MG63 (cell line): ENCODE measurements around the gene TTC16. TPM values are rescaled to one million over a fixed set of nuclear protein-coding genes. Genes with fewer than 3 reads are reported as not detected.

Experiments used
- DNase-seq: peaks from one replicate; pipeline ENCODE4 v3.0.0-alpha.2; 2020
- H3K27me3 ChIP-seq: fragments of 250-450 bp; sonication (Bioruptor Pico); 2 replicates; pipeline ENCODE4 v1.5.1; 2020; ENCODE audit warnings: mild to moderate bottlenecking, moderate library complexity
- H3K36me3 ChIP-seq: fragments of 250-450 bp; sonication (Bioruptor Pico); 2 replicates; pipeline ENCODE4 v1.5.1; 2020; ENCODE audit warnings: mild to moderate bottlenecking, moderate library complexity
- H3K4me3 ChIP-seq: fragments of 250-450 bp; sonication (Bioruptor Pico); 2 replicates; pipeline ENCODE4 v1.5.1; 2020; ENCODE audit warnings: mild to moderate bottlenecking, moderate library complexity
- H3K9me3 ChIP-seq: fragments of 250-450 bp; sonication (Bioruptor Pico); 2 replicates; pipeline ENCODE4 v1.5.1; 2020; ENCODE audit warnings: mild to moderate bottlenecking, moderate library complexity
- total RNA-seq: library from RNA; depleted of rRNA; stranded (reverse); fragments of >200 nt; shearing (Covaris generic); gene quantifications from 2 replicates; pipeline ENCODE4 v1.2.3, GENCODE V29; 2014; ENCODE audit warnings: low replicate concordance

The TTC16 gene
- total RNA-seq, 1 experiment from 2014 or later, result not detected

- Histone ChIP-seq H3K9me3 (no peaks in the 10 kb centered on the region), H3K4me3 (no peak overlapping the region), H3K27me3 (no peaks in the 10 kb centered on the region), H3K36me3 (no peaks in the 10 kb centered on the region)
- no peak for DNase-seq
Observed at GRCh38 chr9:127729522-127730256, 13.8 kb downstream of the TTC16 start.

- no peaks in the 10 kb centered on the region for H3K36me3 ChIP-seq
- H3K27me3 ChIP-seq, result no peaks in the 10 kb centered on the region
- no peak overlapping the region for H3K4me3 ChIP-seq
- DNase-seq, result no peak
- H3K9me3 ChIP-seq, result no peaks in the 10 kb centered on the region
Observed at GRCh38 chr9:127730262-127730661, 14.4 kb downstream of the TTC16 start.

DNA sequence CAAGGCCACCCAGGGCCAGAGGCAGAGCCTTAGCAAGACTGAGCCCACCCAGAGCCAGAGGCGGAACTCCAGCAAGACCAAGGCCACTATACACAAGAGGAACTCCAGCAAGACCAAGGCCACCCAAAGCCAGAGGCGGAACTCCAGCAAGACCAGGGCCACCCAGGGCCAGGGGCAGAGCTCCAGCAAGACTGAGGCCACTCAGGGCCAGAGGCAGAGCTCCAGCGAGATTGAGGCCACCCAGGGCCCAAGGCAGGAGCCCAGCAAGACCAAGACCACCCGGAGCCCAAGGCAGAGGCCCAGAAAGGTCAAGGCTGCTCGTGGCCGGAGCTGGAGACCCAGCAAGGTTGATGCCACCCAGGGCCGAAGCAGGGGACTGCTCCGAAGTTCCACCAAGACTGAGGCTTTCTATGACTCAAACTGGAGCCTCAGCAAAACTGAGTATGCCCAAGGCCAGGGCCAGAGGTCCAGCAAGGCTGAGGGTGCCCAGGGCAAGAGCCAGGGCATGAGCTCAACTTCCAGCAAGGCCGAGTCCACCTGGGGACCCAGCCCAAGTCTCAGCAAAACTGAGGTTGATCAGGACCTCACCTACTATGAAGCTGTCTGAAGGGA lies 15.0 kb downstream of the TTC16 start:
- Histone ChIP-seq H3K4me3 (no peak overlapping the region), H3K36me3 (no peaks in the 10 kb centered on the region), H3K9me3 (no peaks in the 10 kb centered on the region), H3K27me3 (no peaks in the 10 kb centered on the region)
- no peak for DNase-seq

DNA sequence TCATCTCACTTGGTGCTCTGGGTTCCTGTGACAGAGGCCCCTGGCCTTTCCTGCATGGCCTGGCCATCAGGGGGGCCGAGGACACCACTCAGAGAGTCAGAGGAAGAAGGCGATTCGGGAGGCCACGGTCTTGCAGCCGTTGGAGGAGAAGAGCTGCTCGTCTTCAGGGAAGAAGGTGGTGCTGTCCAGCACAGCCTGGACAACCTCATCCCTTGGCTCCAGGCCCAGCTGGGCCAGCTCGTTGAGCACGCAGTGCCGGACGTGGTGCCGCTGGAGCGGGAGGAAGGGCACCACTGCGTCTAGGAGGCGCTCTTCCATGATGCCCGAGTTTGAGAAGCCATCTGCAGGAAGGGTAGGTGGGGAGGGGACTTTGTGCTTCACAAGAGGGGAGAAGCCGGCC lies 16.1 kb downstream of the TTC16 start:
- Histone ChIP-seq H3K4me3 (no peak overlapping the region), H3K9me3 (no peaks in the 10 kb centered on the region), H3K27me3 (no peaks in the 10 kb centered on the region), H3K36me3 (no peaks in the 10 kb centered on the region)
- no peak for DNase-seq

DNA sequence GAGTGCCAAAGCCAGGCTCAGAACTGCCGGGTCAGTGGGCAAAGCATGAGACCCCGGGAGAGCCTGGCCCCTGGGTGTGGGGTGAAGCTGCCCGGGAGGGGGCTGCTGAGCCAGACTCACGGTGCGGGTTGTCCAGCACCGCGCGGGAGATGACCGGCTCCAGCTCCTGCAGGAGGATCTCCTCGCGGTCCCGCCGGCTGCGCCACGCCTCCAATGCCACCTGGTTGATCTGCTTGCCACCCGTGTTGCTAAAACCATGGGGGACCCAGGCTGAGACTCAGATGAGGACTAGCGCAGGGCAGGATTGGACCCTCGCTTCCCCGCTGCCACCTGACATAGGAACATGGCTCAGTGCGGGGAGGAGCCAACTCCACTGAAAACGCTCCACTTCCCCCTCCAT lies 16.6 kb downstream of the TTC16 start:
- Histone ChIP-seq H3K27me3 (no peaks in the 10 kb centered on the region), H3K4me3 (no peak overlapping the region), H3K9me3 (no peaks in the 10 kb centered on the region), H3K36me3 (no peaks in the 10 kb centered on the region)
- no peak for DNase-seq

GRCh38 chr9:127733614-127734013 lies 17.7 kb downstream of the TTC16 start:
- H3K4me3 ChIP-seq, result no peak overlapping the region
- H3K36me3 ChIP-seq, result no peaks in the 10 kb centered on the region
- H3K9me3 ChIP-seq, result no peaks in the 10 kb centered on the region
- H3K27me3 ChIP-seq, result no peaks in the 10 kb centered on the region
- no peak for DNase-seq

DNA sequence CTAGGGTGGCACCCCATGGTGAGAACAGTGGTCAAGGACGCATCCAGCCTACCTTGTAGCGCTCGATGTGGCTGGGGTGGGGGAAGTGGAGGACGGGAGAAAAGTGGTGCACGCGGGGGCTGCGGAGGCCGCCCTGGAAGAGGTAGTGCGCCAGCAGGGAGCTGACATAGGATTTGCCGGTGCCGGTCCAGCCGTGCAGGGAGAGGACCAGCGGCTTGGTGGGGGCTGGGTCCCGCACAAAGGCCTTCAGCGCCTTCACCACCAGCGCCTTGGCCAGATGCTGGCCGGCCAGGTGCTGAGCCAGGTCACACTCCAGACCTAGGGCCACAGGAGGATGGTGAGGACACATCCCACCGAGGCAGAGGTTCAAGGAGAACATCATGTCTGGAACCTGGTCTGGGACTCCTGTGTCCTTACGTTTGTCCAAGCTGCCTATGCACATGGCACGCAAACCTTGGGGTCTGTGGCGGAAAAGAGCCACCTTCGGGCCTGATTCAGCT lies 18.4 kb downstream of the TTC16 start:
- H3K27me3 ChIP-seq, result no peaks in the 10 kb centered on the region
- H3K36me3 ChIP-seq, result no peaks in the 10 kb centered on the region
- no peaks in the 10 kb centered on the region for H3K9me3 ChIP-seq
- no peak for DNase-seq
- peak overlapping the region; percentile 68 for H3K4me3 ChIP-seq

DNA sequence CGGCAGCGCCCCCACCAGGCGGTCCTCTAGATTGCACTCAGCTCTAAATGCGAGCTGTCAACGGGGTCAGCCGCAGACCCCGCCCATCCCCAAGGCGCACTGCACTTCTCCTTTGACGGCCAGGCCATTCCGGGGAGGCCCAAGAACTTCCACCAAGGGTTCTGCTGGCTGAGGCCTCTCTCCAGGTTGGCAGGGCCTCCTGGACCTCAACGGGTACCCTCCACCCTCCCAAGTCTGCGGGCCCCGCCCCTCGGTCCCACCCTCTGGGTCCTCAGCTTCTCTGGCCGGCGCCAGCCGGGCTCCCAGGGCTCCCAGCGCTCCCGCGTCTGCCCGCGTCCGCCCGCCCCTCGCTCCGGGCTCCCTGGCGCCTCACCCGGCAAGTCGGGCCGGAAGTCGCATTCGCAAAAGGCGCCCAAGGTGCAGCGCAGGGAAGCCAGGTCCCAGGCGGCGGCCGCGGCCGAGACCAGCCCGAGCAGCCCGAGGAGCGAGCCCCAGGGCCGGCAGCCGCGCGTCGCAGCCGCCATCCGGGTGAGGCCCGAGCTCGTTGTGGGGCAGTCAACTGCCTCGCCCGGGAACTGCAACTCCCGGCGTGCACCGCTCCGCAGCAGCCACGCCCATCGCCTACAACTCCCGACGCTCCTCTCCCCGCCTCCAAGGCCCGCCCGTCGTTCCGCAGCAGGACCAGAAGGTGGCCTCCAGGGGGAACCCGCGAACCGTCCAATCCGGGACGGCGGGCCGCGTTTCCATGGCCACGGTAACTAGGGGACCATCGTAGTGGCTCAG lies 19.1 kb downstream of the TTC16 start, which contains the start of gene TOR2A:
Gene TOR2A, minus strand, starts transcription at position 548 of the 783 bp plus-strand sequence. Its CDS starts 24 bp downstream, at position 524.
- DNase-seq, result peak; percentile 95
- Histone ChIP-seq H3K36me3 (no peaks in the 10 kb centered on the region), H3K4me3 (peak within 1 kb of the TSS; percentile 68), H3K9me3 (no peaks in the 10 kb centered on the region), H3K27me3 (no peaks in the 10 kb centered on the region)

DNA sequence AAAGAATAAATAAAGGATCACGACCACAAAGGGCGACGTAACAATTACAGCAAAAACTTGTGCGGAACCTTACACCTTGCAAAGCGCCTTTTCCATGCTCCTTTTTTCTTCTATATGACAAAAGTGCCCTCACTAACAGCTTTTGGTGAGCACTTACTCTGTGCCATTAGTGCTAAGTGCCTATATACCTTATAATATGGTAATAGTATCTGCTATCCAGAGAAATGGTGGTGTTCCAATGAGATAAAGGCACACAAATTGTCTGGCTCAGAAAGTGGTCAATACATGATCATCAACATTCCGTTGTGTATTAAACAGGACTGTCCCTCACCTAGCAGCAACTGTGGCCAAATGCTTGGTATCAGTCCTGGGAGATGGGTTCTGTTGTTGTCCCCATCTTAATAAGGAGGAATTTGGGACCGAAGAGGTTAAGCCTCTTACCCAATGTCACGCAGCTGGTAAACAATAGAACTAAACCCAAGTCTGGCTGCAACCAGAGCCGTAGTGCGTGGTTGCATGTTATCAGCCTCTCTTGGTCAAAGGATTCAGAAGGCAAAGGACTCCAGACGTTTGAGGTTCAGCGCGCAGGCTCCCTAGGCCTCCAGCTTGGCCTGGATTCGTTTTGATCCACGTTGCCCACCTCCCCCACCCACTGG lies 19.8 kb downstream of the TTC16 start:
- peak overlapping the region; percentile 68 for H3K4me3 ChIP-seq
- no peak for DNase-seq
- H3K9me3 ChIP-seq, result no peaks in the 10 kb centered on the region
- no peaks in the 10 kb centered on the region for H3K36me3 ChIP-seq
- H3K27me3 ChIP-seq, result no peaks in the 10 kb centered on the region

DNA sequence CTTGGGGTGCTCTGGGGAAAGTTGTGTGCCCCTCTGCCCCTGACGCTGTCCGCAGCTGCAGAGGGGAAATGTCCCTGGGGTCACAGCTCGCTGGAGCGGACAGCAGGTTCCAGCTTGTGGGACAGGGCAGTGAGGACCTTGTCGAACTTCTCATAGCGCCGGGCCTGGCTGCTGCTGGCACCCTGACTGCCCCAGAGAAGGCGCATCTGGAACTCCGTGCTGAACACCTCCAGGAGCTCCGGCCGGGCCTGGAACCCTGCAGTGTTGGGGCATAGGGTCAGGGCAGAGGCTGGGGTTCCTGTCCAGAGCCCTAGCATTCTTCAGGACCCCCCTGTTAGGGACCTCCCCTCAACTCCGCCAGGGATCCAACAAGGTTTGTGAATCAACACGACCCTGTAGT lies 22.8 kb downstream of the TTC16 start:
- no peak for DNase-seq
- Histone ChIP-seq H3K9me3 (no peaks in the 10 kb centered on the region), H3K36me3 (no peaks in the 10 kb centered on the region), H3K27me3 (no peaks in the 10 kb centered on the region), H3K4me3 (no peak overlapping the region)

DNA sequence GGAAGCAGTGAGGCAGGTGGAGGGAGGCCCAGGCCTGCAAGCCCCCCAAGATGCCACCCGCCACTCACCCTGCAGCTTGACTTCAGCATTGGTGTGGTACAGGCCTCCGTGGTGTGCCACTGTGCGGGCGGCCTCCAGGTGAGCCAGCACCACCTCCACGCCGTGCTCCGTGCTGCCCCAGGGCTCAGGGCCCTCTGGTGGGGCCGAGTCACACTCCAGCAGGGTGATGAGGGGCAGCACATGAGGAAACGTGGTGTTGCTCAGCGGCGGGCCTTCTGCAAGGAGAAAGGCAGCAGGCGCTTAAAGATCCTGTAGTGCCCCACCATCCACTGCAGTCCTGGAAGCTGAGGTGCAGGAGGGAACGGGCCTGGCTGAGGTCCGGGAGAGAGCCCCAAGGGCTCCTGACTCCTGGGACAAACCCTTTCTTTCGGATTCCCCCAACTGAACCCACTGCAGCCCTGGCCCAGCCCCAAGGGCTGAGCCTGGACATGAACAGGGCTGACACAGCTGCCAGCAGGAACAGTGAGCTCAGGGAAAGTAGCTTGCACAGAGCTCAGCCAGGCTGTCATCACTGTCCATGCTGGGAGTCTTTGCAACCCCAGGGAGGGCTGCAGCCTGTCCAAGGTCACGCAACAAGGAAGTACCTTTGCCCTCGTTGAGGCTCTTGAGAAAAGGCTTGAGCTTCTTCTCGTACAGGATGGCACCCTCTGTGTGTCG lies 23.9 kb downstream of the TTC16 start:
- H3K27me3 ChIP-seq, result no peaks in the 10 kb centered on the region
- H3K9me3 ChIP-seq, result no peaks in the 10 kb centered on the region
- no peaks in the 10 kb centered on the region for H3K36me3 ChIP-seq
- peak; percentile 43 for DNase-seq
- no peak overlapping the region for H3K4me3 ChIP-seq

DNA sequence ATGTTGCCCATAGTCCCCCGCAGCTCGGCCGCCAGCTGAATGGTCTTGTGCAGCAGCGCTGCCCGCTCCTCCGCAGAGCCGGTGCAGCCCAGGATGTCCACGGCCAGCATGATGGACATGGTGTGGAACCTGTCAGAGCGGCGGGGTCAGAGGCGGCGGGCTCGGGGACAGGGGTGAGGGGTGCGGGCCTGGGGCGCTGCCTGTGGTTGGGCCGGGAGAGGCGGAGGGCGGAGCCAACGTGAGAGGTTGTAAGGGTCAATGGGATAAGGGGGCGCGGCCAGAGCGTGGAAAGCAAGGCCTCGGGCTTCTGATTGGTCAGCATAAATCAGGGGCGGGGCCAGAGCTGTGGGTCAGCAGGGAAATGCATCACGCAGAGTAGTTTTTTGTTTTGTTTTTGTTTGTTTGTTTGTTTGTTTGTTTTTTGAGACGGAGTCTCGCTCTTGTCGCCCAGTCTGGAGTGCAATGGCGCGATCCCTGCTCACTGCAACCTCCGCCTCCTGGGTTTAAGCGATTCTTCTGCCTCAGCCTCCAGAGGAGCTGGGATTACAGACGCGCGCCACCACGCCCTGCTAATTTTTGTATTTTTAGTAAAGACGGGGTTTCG lies 26.1 kb downstream of the TTC16 start:
- Histone ChIP-seq H3K27me3 (no peaks in the 10 kb centered on the region), H3K36me3 (no peaks in the 10 kb centered on the region), H3K4me3 (no peak overlapping the region), H3K9me3 (no peaks in the 10 kb centered on the region)
- DNase-seq, result no peak

- DNase-seq, result no peak
- H3K36me3 ChIP-seq, result no peaks in the 10 kb centered on the region
- H3K9me3 ChIP-seq, result no peaks in the 10 kb centered on the region
- H3K27me3 ChIP-seq, result no peaks in the 10 kb centered on the region
- no peak overlapping the region for H3K4me3 ChIP-seq
Observed at GRCh38 chr9:127742435-127743088, 26.7 kb downstream of the TTC16 start.

DNA sequence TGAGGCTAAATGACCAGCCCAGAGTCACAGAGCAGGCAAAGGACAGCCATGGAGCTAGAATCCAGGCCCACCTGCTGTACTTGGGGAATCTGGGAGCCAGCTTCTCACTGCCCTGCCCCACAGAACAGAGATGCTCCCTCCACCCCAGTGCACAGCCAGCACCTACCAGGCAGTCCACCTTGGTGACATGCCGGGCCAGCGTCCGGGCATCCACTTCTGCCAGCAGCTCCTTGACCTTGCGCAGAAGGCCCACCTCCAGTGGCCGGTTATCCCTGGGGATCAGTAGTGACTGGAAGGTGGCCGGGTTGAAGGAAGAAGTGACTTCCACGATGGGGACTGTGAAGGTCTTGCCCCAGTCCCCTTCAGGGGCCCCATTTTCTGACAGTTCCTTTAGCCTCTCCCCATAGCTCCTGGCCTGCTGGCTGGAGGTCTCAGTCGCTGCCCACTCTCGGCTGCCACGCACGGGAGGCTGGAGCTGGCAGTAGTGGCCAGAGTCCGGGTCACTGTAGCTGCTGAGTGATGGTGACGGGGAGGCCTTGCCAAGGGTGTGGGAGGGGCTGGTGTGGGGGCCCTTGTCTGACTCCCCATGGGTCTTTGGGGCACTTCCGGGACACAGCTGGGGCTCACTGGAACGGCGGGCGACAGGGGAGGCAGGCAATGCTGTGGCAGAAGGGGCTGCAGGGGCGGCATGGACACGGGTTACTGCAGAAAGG lies 28.7 kb downstream of the TTC16 start:
- H3K4me3 ChIP-seq, result no peak overlapping the region
- DNase-seq, result no peak
- H3K27me3 ChIP-seq, result no peaks in the 10 kb centered on the region
- no peaks in the 10 kb centered on the region for H3K36me3 ChIP-seq
- H3K9me3 ChIP-seq, result no peaks in the 10 kb centered on the region

GRCh38 chr9:127746959-127747569 lies 31.2 kb downstream of the TTC16 start:
- Histone ChIP-seq H3K9me3 (no peaks in the 10 kb centered on the region), H3K4me3 (no peak overlapping the region), H3K36me3 (no peaks in the 10 kb centered on the region), H3K27me3 (no peaks in the 10 kb centered on the region; the same call in 1 of the 2 replicates)
- no peak for DNase-seq
